Measurements from ENCODE around the gene ABHD12B.
A peak's percentile ranks its signal among the peaks of the same experiment; 100 is the strongest.

ABHD12B gene, protein sequence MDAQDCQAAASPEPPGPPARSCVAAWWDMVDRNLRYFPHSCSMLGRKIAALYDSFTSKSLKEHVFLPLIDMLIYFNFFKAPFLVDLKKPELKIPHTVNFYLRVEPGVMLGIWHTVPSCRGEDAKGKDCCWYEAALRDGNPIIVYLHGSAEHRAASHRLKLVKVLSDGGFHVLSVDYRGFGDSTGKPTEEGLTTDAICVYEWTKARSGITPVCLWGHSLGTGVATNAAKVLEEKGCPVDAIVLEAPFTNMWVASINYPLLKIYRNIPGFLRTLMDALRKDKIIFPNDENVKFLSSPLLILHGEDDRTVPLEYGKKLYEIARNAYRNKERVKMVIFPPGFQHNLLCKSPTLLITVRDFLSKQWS

DNA sequence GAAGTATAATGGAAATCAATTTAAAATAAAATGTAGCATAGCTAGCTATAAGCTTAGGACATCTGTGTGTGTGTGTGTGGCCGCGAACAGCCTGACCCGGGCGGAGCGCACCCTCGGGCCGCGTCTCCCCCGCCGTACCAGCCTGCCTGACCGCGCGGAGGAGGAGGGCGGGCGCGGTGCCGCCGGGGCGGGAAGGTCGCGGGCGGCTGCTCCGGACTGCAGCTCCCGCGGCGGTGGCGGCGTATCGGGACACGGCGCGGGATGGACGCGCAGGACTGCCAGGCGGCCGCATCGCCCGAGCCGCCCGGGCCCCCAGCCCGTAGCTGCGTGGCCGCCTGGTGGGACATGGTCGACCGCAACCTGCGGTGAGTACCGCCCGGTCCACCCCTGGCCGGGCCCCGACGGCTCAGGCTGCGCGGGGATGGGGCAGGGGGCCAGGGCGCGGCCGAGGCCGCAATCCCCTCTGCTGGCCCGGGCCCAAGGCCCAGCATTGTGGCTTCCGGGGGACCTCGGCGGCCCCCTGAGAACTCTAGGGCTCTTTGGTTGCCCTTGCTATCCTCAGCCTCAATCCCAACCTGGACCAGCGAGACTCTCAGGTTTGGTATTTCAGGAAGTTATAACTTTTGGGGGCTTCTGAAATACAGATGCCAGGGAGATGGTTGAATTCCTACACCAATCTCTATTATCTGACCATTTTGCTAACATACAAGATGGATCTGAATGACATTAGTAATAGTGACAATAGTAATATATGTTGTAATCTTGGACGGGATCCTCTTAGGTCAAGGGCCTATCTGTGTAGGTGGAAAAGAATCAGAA lies at the start of gene ABHD12B:
ABHD12B (plus strand) TSS at position 140 of the 819 bp plus-strand sequence; CDS start at position 262, 122 bp downstream.
- H3K4me3 ChIP-seq, result peak within 1 kb of the TSS in 6 of 7 experiments; percentile 6 to 43 (median 26)
- peak within 1 kb of the TSS in 6 of 21 experiments; percentile 26 to 72 (median 42) for H3K27ac ChIP-seq

DNA sequence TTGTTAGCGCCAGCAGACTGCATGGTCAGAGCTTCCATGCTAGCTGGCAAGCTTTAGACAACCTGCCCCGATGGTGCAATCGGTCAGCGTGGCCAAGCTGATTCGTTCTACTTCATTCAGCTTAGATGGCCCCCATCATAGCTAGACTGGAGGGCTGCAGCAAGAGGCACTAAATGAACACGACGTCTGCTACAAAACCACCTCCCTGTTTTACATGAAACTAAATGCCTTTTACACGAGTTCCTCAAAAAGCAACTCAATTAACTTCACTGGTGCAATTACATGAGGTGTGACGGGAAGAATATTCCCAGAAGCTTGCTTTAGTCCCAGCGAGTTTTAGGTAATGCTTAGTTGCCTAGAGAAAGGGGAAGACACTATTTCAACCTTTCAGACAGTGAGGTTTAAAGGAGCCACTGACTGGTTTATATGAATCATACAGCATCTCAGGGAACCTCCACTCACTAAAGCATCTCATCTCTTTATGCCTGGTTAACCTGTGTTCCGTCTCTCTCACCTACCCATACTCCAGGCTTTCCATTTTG lies 49.3 kb upstream of the ABHD12B start:
- no peak overlapping the region for H3K4me3 ChIP-seq
- H3K27ac ChIP-seq, result peak overlapping the region in 12 of 21 experiments; percentile 18 to 85 (median 56)

DNA sequence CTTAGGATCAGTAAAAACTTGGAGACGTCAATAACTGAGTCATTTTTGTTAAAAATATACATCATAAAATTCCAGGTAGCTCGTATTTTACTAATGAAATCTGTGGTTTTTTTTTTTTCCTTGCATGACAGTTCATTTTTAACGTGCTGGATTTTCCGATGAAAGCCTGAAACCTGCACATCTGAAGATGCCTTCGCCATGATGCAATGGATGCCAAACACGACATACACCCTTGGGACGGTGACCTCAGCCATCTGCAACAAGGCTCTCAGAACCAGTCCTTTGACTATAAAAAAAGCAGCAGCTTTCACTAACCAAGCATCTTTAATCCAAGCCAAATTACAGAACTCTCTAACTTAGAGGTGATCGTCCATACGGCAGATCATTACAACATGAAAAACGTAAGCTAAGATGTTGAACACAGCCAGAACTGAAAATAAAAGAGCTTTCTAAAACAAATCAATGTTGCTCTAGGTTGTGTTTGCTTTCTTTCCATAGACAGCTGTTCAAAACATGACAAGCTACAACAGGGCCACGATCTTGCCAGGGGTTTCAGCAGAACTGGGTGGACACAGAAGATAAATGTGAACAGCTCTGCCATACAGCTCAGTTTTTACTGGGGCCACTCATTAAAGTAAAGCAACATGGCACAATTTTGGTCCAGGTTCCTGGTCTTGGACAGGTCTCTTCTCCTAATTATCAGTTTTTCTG lies 48.6 kb upstream of the ABHD12B start:
- peak overlapping the region in 14 of 21 experiments; percentile 32 to 85 (median 64) for H3K27ac ChIP-seq
- no peak overlapping the region for H3K4me3 ChIP-seq

DNA sequence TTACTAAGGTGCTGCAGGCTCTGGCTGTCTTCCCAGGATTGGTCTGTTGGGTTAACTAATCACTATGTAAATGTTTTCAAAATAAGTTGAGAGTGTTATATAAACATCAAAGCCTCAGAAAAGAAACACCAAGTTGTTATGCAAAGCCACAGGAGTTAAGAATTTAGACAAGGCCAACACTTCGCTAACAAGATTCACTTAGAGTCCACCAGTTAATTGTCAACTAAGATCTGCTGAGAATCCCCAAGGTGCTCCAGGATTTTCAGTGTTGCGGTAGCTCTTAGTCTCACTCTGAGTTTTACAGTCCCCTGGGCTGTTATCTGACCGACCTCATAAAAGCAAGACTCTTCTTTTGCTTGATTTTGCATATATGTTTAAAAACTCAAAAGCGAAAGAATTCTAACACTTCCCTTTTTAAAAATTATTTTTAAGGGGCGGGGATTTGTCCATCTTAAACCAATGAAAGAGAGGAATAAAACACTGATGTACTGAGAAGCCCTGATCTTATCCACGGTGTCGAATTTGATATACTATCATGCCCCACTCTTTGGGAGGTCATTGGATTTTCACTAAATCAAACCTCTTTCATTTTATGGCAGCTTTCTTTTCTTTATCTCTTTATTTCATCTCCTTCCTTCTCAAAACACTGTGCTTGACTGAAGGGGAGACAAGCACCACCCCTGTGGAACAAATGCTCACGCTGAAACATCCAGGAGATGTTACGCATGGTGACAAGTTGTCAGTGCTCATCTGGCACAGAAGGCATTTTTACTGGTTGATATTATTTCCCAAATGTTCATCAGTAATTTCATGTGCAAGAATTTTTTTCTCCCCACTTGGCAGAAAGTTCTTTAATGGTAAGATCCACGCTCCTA lies 47.9 kb upstream of the ABHD12B start:
- Histone ChIP-seq H3K4me3 (no peak overlapping the region), H3K27ac (peak overlapping the region in 16 of 21 experiments; percentile 26 to 85 (median 60))

DNA sequence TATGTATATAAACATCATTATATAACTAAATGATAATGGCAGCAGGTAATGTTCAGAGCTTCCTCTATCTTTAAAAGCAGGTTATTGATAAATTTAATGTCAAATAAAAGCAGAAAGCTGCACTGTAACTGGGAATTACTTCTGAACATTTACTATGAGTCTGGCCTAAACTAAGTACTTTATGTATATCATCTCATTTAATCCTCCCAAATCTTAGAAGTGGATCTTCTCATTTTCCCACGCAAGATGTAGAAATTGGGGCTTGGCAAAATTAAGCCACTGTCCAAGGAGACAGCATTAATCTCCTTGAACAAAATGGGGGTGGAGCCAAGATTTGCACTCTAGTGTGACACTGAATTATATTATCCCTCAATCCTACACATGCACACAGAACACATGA lies 46.5 kb upstream of the ABHD12B start:
- Histone ChIP-seq H3K4me3 (no peak overlapping the region), H3K27ac (no peak overlapping the region)

DNA sequence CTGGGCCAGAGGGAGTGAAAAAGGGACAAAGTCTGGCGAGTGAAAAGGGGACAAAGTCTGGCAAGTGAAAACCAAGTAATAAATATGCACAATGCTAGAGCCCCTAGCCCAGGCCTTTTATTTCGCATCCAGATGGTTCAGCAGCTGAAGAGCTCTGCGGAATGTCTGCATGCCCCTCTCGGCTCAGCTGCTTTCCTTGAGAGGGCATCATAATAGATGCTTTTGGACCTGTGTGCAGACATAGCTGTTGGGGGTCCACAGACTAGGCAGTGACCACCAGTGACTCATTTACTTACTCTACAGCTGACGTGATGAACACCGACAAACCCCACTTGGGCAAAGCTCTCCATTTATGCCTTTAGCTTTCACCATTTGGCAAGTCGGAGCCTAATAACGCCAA lies 45.2 kb upstream of the ABHD12B start:
- H3K27ac ChIP-seq, result no peak overlapping the region

DNA sequence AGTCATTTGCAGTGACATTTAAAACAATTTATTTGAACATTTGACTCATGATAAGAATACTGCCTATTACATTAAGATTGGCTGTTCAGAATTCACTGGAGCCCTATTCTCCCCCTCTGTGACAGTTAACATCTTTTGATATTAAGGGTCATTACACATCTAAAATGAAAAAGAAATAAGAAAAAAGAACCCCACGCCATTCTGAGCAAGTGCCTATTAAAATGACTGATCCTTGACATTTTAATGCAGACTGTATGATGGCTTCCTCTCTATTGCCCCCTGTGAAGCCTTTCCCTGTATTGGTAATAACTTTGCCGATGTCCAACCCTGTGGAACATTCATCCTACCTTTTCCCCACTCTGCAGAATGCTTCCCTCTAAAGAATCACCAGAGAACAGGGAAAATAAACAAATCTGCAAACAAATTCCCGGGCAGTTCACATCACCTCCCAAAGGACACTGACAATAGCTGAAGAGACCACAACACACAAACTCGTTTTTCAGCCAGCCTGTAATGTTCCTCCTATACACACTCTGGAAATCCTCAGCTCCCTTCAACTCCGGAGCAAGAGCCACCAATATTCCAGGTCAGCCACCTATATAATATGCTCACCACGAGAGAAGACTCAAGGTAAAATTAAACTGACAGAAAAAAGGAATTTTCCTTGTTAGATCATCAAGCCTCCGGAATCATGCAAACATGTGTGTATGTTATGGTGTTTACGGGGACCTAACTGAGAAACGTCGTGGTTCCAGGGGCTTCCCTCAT lies 42.9 kb upstream of the ABHD12B start:
- Histone ChIP-seq H3K27ac (peak overlapping the region in 6 of 21 experiments; percentile 84 to 94 (median 92)), H3K4me3 (peak overlapping the region in 5 of 7 experiments; percentile 64 to 97 (median 92))

More for the DNA sequence above, 45.2 kb upstream of the ABHD12B start:
- H3K4me3 ChIP-seq, result no peak overlapping the region

DNA sequence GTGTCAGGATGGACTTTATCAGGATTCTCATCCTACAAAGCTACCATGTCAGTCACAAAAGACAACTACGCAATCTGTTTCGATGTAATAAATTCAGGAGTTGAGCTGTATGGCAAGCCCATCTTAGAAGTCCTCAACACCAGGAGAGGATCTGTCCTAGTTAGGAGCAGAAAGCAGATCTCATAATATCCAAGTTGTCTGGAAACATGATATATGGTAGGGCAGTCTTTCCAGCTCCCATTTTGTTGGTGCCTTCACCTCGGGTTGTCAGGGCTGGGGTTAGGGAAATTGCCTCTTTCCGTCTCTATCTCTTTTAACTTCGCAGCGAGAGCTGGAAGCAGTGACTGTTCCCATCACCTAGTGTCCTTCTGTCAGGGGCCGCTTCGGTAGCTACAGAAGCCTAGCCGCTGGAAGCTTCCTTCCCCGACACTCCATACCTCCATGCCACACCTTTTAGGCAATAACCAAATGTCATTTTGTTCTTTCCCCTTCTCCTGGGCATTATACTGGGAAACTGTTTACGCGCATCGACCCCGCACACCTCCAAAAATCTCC lies 42.3 kb upstream of the ABHD12B start:
- Histone ChIP-seq H3K27ac (peak overlapping the region in 19 of 21 experiments; percentile 73 to 96 (median 90)), H3K4me3 (peak overlapping the region; percentile 64 to 98 (median 92))

DNA sequence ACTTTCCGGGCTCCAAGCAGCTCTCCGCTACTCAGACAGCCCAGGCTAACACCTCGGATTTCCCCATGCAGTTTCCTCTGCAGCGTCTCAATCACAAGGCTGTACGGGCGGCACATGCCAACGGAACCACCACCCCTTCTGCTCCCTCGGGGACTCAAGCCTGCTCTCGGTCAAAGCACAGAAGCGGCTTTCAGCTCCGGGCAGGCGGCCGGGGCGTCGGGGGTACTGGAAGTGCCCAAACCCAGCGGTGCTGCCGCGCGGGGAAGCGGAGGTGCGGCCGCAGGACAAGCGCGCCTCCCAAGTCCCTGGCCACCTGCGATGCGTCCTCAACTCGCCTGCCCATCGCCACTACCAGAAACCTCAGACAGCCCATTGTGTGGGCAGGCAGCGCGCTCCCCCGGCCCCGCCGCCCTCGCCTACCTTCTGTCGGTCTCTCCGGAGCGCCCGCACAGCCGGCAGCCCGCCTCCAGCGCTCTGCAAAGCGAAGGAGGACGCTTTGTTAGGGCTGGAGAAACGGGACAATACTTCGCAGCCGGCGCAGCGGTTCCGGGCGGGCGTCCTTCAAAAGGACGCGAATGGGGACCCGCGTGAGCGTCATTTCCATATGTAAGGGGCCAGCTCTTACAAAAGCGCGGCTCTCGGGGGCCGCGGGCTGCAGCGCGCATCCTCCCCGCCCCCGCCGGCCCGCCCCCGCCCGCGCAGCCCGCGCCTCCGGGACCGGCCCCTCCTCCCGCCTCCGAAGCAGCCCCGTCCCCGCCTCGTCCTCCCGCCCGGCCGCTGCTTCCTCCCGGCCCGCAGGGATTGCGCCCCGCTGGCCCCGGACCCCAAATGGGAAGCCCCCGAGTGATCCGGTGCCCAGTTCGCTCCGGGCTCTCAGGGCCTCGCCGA lies 41.6 kb upstream of the ABHD12B start:
- Histone ChIP-seq H3K4me3 (peak overlapping the region; percentile 64 to 98 (median 92)), H3K27ac (peak overlapping the region; percentile 73 to 96 (median 90))

DNA sequence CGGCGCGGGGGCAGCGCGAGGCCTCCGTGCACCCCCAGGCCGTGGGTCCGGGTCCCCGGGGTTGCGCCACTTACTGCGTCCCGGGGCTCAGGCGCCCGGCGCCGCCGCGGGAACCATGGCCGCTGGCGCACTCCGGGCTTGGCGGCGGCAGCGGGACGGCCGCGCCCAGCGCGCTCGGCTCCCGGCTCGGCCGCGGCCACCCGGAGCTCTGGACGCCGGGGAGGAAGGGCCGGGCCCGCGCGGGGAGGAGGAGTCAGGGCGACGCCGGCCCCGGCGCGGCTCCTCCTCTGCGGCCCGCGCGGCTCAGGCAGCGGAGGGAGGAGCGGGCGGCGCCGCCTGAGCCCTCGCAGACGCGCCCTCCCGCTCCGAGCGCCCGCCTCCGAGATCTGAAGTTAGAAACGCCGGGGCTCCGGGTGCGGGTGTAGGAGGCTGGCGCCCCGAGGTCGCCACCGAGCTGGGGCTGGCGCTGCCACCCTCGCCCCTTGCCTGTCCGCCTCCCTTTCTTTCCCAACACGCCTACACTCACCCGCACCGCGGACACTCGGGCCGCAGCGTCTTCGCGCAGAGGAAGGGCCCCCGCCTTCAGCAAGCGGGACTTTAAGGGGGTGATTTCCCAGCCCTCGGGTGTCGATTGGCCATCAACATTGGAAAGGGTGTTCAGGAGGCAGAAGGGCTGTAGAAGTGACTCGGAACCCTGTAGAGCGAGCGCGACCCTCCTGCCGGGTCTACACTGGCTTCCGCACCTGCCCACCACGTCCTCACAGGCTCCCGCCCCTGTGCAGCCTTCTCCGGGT lies 40.7 kb upstream of the ABHD12B start, which contains the start of gene NIN:
NIN (minus strand) TSS at position 231 of the 794 bp plus-strand sequence. CDS start 9,106 bp downstream, outside the sequence.
- Histone ChIP-seq H3K4me3 (peak within 1 kb of the TSS; percentile 64 to 98 (median 92)), H3K27ac (peak within 1 kb of the TSS; percentile 83 to 96 (median 91))

DNA sequence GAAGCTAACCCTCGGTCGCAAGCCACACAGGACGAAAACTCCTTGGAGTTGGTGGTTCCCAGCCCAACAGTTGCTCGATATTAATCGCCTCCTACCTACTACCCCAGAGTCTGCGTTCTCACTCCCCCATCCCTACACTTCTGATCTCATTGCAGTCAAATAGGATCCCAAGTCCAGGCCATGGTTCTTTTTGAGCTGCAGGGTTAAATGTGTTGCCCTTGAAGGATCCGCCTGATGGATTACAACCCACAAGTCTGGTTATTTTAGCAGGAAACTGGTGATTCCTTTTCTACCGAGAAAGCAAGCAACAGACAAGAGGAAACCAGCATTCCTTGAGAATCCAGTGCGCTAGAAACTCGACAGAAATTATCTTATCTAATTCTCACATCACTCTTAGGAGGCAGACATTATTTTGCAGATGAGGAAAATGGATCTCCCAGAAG lies 40.1 kb upstream of the ABHD12B start:
- Histone ChIP-seq H3K27ac (peak overlapping the region in 18 of 21 experiments; percentile 81 to 96 (median 90)), H3K4me3 (peak overlapping the region; percentile 64 to 98 (median 92))

DNA sequence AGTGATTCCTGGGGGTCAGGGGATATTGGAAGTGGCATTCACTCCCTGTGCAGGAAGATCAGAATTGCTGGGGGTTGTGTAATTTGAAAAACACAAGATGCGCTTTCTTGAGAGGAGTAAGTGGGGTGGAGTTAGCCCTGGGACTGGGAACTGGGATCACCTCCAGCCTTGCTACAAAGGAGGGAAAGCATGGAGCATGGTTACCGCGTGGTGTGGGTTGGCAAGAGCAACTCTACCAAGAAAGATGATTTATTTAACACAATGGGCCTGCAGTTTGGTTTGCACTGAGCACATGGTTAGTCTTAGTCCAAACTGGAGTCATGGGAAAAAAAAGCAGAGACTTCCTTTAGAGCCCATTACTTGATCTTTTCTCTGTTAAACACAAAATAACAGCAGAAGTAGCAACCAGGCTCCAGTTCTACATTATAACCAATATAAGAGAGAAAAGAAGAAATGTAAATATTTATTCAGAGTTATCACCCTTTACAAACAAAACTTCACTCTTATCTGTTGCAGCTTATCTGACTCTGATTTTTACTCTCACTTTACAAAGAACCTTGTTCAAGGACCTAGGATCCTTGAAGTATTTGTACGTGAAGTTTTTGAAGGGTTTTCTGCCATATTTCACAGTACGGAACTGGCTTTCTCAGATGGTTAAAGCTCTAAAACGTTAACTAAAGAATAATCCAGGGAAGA lies 38.8 kb upstream of the ABHD12B start:
- Histone ChIP-seq H3K4me3 (no peak overlapping the region), H3K27ac (peak overlapping the region in 1 of 21 experiments; percentile 6)

DNA sequence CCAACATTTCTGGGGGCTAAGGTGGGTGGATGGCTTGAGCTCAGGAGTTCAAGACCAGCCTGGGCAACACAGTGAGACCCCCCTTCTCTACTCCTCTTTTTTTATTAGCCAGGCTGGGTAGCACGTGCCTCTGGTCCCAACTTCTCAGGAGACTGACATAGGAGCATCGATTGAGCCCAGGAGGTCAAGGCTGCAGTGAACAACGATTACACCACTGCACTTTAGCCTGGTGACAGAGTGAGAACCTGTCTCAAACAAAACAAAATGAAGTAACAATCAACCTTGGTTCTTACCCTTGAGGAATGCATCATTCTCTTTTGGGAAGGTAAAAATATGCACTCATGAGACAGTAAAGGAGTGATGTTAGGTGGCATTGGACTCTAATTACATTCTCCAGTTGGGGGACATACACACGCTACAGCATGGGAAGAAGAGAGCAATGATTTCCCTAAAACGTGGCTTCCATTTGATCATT lies 37.0 kb upstream of the ABHD12B start:
- Histone ChIP-seq H3K27ac (peak overlapping the region in 2 of 21 experiments; percentile 6 to 37), H3K4me3 (no peak overlapping the region)

DNA sequence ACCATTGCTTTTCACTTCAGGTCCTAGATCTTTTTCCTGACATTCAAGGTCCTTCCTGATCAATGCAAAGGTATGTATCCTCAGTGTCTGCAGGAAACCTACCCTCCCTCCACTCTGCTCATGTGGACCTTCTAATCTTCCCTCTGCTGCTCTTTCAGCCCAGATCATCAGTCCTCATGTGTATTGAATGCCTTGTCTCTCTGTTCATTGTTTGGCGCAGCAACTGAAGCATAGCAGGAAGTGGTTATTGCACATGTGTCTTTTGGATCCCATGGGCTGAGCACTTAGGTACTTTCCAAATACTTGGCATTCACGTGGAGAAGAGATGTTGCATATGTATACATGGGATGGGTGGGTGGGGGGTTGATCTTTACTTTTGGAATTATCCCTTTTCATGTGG lies 36.6 kb upstream of the ABHD12B start:
- Histone ChIP-seq H3K4me3 (no peak overlapping the region), H3K27ac (peak overlapping the region in 2 of 21 experiments; percentile 6 to 37)

DNA sequence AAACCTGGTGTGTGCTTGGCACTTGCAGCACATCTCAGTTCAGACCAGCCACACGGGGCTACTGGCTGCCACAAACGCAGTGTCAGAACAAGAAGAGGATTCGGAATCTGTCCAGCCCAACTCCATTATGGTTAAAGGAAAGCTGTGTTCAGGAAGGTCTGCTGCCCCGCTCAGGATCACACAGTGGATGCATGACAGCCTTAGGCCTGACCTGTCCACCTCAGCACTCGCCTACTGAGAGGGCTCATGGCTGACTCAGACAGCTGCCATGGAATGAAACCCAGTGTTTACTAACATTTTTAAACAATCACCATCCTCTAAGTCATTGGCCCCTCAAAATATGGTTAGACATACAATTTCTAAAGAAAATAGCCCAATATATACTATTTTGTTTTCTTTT lies 35.3 kb upstream of the ABHD12B start:
- Histone ChIP-seq H3K27ac (no peak overlapping the region), H3K4me3 (no peak overlapping the region)

Measured in skin epidermis (tissue), 12 donors.